Left kidney (tissue), 2 donors: Measurements from ENCODE around the gene KRTAP16-1. TPM values are rescaled to one million over a fixed set of nuclear protein-coding genes. Genes with fewer than 3 reads are reported as not detected.

Source experiments
- DNase-seq: peaks from one replicate; pipeline ENCODE4 v3.0.0-alpha.2; 2013
- polyA plus RNA-seq: library from polyadenylated mRNA; unstranded; fragments of 120-200 nt; gene quantifications from one replicate; pipeline ENCODE4 v1.2.1, GENCODE V29; 2013; ENCODE audit not compliant: insufficient read length

Gene KRTAP16-1
- polyA plus RNA-seq, 1 donor, result not detected

DNA sequence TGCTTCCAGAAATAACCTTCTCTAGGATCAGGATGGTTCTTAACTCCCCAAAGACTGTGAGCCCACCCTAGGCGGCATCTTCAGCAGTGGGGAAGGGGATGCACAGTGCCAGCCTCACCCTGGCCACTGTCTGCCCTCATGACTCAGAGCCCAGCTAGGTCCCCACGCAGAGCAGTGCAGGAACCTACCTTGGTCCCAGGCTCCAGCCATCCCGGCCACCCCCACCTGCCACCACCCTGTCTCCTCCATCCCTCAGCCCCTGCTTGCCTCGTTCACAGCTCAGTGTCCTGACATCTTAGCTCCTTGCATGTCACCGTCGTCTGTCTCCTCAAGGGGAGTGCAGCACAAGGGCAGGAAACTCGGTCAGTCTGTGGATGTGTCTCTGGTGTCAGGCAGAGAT lies 22.5 kb upstream of the KRTAP16-1 start:
- DNase-seq, result no peak

DNA sequence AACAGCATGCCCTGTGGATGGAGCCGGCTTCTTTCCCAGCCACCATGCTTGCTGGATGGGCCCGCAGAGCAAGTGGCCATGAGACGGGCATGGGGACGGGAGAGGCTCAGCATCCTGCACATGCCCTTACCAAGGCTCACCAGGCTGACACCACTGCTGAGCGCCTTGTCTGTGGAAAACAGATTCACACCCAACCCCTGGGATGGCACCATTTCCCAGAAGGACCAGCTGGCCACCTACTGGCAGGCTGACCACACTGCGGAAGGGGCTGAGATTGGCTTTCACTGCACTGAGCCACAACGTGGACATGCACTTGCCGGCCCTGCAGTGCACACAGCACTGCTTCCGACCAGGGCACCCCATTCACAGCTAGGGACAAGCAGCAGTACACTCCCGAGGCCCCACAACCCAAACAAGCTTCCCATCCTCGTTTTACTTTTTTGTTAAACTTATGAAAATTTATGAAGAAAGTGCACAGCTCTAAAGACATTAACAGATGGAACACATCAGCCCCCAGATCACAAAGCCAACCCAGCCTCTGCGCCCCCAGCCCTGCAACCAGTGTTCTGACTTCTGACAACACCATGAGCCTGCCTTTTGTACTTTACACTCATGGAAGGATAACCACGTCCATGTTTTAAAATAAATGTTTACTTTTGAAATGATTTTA lies 20.3 kb upstream of the KRTAP16-1 start:
- DNase-seq, result no peak

DNA sequence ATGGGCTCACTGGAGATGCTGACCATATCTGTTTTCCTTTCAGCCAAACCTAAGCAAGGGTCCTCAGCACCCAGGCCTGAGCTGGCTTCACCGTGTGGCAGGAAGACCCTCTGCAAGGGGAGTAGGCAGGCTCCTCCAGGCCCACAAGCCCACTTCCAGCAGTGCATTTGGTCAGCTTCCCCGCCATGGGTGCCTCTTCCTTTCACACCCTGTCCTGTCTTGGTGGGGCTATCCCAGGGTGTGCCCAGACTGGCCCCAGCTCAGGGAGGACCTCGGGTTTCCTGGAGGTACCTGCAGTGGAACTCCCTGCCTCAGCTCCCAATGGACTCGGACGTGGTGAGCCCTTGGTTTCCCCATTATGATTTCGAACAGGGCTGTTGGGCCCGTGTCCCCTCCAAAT lies 19.1 kb upstream of the KRTAP16-1 start:
- no peak for DNase-seq

DNA sequence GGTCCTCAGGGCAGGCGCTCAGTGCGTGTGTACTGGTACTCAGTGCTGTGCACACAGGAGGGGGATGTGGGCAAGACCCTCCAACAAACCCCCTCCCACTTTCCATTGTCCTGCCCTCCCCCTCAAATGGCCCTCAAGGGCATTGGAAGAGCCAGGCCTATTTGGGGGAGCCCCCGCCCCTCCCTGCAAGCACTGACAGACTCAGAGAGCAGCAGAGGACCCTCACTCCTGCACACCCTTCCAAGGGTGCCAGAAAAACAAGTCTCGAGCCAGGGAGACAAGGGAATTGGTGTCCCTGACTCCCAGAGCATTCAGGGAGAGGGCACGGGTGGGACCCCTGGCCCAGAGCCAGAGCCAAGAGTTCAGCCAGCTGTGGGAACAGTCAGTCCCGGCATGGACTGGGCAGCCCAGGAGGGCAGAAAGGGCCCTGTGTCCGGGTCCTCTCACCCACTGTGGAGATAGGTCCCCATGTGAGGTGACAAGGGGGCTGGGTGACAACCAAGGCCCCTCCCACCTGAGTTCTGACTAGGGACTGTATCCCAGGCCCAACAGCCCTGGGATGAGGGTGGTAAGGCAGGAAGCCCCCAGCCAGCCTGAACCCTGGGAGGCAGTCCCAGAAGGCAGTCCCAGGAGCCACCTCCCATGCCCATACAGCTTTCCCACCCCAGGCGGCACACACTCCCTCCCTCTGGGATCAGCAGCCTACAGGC lies 18.5 kb upstream of the KRTAP16-1 start:
- DNase-seq, result no peak

DNA sequence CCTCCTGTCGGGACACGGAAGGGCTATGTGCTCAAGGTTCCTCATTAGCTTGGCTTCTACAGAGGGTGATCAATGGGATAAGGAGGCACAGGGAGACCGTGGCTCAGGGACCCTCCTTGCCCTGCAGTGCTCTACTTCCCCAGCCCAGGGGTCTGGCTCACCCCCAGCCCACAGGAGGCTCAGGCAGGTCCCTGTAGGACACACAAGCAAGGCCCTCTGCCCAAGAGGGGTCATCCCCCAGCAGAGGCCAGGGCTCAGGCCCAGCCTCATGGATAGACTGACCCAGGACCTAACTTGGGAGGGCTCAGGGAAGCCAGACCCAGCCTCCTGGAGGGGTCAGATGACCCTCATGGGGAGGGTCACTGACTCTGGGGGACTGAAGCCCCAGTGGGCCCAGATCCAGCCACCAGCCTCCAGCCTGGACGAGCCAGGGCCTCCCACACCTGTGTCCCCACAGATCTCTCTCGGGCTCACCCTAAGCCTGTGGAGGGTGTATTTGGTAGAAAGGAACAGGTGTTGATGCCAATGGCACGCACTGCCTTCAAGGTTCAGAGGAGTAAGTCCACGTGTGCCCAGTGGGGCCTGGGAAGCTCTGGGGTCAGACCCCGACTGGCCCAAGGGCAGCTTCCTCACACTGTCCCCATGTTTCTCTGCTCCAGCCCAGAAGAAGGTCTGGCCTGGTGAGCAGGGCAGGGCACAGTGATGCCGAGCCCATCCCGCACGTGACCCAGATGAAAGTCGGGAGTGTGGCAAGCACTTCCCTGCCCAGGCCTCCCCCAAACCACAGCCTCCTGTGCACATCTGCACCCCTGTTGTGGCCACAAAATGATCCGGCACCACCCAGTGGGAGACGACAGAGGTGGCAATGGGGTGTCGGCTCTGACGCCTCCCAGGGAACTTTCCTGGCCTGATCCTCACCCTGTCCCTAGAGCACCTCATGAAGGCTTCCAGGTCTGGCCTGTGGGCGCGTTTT lies 17.4 kb upstream of the KRTAP16-1 start:
- no peak for DNase-seq

DNA sequence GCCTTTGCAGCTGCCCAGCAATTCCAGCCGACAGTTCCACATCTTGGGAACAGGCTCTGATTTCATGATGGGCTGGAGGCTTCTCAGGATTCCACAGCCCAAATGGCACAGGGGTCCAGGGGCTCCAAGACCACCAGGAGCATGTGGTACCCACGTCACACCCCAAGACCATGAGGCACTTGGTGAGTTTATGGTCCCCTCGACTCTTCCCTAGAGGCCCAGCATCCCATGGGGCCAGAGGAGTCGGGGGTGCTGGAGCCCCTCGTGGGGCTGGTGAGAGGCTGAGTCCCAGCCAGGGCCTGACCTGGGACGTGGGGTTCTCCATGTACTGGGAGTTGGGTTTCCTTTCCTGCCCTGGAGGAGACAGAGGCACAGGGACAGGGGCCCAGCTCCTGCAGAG lies 16.5 kb upstream of the KRTAP16-1 start:
- no peak for DNase-seq

DNA sequence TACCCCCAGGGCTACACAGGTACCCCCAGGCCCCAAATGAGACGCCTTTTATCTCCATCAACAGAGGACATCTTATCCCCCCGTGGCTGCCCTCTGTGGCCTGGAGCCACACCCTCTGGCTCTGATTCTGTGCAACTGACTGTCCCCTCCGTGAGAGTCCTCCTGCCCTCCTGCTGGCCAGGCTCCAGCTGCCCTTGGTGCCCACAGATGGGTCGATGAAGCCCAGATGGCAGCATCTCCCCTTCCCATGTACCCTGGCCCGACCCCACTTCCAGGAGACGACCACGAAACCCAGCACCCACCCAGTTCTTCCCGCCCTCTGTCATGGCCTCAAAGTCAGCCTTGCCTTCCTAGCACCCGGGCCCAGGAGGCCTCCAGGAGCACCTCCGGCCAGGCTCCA lies 16.0 kb upstream of the KRTAP16-1 start:
- no peak for DNase-seq

DNA sequence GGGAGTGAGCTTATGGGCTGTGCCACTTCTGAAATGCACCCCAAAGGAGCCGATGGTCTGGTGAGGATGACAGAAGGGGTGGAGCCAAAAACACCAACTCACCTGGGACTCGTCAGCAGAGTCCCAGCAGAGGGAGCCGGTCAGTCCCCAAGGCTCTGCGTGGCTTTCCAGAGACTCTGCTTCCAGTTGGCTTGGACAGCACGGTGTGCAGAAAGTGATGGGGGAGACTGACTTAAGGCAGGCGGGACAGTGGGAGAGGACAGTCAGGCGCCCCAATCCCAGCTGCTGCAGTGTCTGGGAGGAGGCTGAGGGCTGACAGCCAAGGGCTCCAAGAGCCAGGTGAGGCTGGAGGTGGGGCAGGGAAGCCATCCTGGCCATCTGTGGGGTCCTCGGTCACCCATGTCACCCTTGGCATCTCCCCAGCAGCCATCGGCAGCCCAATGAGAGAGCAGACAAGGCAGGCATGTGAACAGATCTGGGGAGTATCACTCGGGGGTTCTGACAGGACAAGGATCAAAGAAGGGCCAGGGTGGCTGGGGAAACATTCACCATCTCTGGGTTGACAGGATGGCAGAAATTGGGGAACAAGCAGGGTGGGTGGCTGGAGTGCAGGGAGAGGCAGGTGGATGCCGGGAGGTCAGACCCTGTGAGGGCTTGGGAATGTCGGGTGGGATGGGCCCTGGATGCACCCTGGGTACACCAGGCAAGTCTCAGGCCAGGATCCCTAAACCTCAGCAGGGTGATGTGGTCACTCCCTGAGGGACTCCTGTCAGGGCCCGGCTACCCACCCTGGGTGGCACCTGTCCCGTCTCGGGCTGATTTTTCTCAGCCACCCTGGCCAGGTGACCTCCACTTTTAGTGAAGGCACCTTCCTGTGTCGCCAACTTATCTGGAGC lies 15.3 kb upstream of the KRTAP16-1 start:
- DNase-seq, result no peak

DNA sequence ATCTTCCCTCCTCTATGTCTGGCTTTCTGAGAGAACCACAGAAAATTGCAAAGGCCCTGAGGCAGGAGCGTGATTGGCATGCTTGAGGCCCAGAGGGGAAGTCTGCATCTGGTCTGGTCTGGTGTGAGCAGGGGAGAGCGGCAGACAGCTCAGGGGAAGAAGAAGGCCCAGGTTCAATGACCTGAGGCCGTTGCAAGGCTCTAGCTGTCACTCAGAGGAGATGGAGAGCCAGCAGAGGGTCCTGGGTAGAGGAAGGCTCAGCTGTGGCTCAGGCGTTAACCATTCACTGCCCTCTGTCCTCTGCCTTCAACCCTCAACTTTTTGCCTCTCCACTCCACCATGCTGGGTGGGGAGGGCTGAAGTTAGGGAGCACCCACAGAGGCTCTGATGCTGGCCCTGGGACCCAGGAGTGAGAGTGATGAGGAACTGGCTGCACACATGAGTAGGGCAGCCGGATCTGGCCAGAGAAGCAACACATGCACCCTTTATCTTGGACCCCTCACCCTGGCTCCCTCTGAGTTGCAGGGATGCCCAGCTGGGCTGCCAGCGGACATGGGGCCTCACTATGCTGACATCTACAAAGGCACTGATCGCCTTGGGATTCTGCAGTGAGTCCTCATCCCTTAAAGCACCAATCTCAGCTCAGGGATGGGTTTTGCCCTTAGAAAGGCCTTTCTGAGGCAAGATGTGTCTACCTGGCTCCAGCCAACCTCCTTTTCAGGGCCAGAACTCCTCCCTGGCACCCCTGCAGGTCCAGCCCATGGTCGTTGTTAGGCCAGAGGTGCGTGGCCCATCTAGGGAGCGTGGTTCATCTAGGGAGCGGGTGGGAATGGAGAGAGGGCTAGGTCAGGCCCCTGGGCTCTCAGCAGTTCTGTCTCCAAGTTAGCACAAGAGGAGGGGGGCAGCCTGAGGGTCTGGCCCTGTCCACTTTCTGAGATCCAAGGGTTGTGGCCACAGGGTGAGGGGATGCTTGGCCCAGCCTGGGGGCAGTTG lies 14.1 kb upstream of the KRTAP16-1 start:
- DNase-seq, result no peak

DNA sequence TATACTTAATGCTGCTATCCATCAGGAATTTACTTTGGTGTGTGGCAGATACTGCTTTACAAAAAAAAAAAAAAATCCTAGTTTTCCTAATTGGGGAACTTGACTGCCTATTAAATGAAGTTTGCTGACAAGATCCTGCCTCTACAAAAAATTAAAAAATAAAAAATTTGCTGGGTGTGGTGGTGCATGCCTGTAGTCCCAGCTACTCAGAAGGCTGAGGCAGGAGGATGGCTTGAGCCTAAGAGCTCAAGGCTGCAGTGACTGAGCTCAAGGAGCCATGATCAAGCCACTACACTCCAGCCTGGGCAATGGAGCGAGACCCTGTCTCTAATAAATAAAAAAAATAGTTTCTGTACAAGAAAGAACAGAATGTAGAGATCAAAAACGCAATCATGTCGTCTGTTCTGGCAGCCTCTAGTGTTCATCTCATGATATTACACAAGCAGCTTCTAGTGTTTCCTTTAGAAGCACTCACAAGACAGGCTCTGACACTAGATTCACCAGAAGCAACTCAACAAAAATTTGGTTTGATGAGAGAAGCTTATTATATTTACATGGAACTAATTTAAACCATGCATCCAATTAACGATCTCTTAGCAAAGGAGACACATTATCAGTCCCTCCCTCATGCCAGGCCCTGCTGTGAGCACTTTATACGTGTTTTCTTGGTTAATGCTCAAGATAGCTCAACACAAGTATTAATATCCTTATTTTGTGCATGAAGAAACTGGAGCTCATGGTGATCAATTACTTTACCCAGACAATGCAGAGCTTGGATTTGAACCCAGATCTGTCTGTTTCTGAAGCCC lies 13.2 kb upstream of the KRTAP16-1 start:
- peak; percentile 56 for DNase-seq

DNA sequence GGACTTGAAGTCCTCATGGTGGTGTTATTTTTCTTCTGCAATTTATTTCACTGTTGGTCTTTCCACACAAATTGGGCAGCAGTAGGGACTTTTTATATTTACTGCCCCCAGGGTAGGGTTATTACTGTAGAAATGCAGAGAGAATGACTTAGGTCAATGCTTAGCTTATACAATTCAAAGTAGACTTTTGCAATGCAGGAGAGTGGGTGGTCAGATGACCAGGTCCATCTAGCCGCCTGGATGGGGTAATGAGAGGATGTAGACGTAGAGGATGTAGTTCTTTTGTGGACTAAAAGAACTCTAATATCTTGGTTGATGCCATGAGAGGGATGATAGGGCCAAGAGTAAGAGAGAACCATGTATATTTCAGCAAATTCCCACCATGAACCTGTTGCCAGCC lies 9.1 kb upstream of the KRTAP16-1 start:
- DNase-seq, result no peak

DNA sequence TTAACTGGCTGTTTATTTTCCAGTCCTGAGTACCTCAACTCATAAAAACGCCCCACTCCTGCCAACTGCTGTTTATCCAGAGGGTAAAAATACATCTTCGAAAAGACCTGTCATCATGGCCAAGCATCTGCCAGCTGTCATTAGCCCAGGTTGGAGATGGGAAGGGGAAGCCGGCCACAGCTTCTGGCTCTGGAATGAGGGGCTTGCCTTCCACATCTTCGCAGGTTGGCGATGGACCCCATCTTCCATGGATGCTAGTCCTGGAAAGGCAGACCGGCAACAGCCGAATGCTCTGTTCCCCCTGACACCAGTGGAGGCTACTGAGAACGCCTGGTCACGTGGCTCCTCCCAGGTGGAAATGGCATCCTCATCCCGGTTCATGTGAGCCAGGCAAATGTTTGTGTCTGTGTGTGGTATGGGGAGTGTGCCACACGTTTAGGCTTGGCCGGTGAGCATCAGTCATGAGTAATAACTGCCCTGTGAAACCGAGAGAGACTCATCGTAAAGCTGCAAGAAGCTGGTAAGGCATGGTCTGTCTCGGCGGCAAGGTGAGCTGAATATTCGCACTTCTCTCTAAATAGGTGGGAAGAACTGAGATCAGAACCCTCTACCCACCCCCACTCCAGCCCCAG lies 6.8 kb upstream of the KRTAP16-1 start:
- peak; percentile 8 for DNase-seq

DNA sequence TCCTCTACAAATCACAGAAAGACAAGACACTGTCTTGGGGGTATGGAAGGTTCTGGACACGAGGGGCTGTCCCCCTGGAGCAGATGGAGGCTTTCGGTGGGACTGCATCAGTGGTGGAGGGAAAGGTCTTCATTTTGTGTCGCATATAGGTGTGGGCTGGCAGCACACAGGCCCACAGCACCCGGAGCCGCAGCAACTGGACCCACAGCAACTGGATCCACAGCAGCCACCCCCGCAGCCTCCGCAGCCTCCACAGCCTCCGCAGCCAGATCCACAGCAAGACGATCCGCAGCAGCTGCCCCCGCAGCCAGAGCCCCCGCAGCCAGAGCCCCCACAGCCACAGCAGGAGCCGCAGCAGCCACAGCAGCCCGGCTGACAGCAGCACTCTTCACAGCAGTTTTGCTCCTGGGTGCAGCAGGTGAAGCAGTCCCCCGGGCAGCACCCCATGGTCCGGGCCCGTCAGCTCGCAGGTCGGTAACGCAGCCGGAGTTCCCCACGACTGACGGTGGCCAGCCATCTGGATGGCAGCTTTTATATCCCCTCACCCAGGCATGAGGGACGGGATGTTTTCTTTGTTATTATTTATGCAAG lies 6.2 kb upstream of the KRTAP16-1 start, which contains the start of gene KRTAP17-1:
KRTAP17-1 (minus strand) TSS at position 507 of the 591 bp plus-strand sequence; CDS start at position 447, 60 bp downstream.
- no peak for DNase-seq

DNA sequence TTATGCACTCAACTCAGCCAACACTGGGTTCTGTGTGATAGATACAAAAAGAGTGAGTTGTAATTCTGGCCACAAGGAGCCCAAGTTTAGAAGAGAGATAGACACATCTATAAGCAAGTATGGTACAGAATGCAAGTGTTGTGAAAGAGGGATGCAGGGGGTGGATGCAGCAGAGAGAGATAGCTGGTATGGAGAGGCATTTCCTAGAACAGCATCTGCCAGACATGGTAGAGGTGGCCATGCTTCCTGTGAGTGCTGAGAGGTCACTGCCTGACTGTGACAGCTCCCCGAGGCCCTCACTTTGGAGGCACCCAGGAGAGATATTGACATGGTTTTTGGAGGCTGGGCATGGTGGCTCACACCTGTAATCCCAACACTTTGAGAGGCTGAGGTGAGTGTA lies 2.0 kb upstream of the KRTAP16-1 start:
- no peak for DNase-seq

DNA sequence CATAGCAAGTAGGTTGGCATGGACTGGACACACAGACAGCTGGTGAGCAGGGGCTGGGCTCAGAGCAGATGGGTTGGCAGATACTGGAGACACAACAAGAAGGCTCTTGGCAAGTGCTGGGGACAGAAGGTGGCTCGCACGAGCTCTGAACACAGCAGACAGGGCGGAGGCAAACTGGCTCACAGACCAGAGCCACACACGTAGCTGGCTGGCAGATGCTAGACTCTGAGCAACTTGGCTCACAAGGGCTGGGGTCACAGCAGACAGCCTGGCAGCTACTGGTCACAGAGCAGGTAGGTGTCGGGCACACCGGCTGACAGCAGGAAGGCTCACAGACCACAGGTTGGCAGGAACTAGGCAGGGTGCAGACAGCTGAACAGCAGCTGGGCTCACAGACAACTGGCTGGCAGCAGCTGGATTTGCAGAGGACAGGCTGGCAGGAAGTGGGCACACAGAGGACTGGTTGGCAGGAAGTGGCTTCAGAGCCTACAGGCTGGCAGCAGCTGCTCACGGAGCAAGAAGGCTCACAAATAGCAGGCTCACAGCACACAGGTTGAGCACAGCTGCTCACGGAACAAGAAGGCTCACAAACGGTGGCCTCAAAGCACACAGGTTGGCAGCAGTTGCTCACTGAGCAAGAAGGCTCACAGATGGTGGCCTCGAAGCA lies 725 bp downstream of the KRTAP16-1 start:
- DNase-seq, result no peak

DNA sequence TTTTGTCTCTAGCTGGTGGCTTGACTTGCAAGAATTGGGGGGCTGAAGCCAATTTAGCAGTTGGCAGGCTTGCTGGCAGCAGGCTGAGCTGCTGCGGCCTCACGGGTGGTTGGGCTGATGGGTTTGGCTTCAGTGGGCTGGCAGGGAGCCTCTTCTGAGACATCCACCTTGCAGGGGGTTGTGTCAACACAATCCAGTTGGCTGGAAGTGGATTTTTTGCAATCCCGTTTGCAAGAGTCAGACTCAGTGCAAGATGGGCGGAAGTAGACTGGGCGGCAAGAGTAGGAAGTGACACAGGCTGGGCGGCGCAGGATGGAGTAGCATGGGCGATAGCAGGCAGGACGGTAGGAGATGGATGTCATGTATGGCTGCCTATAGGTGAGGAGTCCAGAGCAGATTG lies 1.5 kb downstream of the KRTAP16-1 start:
- DNase-seq, result no peak

DNA sequence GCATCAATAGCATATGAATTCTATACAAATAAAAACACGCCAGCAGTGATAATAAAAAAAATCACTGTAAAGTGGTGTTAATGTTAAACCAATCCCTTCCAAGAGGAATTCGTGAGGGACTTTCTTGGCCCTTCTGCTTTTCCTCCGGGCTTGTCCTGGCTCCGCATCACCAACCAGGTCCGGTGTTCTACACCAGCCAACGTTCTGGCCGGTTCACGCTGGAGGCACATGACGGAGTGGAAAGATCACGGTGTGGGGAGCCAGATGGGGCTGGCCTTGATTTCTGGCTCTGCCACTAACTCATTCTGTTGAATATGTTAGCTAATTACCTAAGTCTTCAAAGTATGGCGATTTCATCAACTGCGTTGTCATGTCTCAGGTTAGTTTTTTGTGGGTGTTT lies 5.0 kb downstream of the KRTAP16-1 start:
- no peak for DNase-seq

DNA sequence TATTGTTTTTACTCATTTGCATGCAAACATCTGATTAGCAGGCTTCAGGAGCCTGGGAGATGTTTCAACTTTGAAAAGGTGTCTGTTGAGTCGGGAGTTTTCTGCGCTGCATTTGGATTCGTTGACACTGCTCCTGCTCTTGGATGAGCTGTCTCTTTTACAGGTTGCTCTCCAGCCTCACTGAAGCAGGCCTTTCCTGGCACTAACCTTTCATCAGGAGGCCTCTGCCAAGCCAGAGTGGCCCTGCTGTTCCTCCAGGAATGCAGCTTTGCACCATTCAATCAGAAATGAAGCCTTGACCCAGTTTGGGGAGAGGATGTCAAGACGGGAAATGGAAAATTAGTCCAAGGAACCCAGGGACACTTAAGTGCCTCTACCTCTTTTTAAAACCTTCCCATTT lies 6.1 kb downstream of the KRTAP16-1 start:
- no peak for DNase-seq
